Measurements from ENCODE around the gene FAM209B.

- no peak for TF ChIP-seq POLR2A (IDR thresholded peaks at IDR 0.05)
- no peak for TF ChIP-seq CTCF (IDR thresholded peaks at IDR 0.05)
These were observed 37.8 kb downstream of the FAM209B start for GRCh38 chr20:56570832-56571231.
